NCI-H2081 (cell line): ENCODE data around the gene RETN.

Experiments
- DNase-seq, 2 experiments: peaks; one replicate each; lab custom pipeline; 2025; lab: John Stamatoyannopoulos, UW

Gene RETN

GRCh38 chr19:7706188-7706954 is 37.5 kb downstream of the RETN start:
- DNase-seq: no peak

- no peak for DNase-seq
Observed at GRCh38 chr19:7706955-7707456, 38.2 kb downstream of the RETN start.

- DNase-seq: no peak
Observed at GRCh38 chr19:7709932-7710460, 41.1 kb downstream of the RETN start.

GRCh38 chr19:7710616-7711015 is 41.8 kb downstream of the RETN start:
- no peak for DNase-seq

GRCh38 chr19:7715671-7716070 is 46.8 kb downstream of the RETN start:
- no peak for DNase-seq

- no peak for DNase-seq
Observed at GRCh38 chr19:7716762-7717161, 47.9 kb downstream of the RETN start.

- no peak for DNase-seq
Observed at GRCh38 chr19:7718668-7719067, 49.8 kb downstream of the RETN start.
